Neural cell (in vitro differentiated cells): ENCODE data around the gene RNF181.
"Not testable (repeated sequence)": the region's sequence is repeated elsewhere in the genome, so short reads cannot be mapped to it uniquely, and the experiment has no call there.

Source experiments
- CTCF ChIP-seq: fragments of 450-650 bp; IDR thresholded peaks from 2 replicates; pipeline ENCODE4 v1.5.1; 2014; ENCODE audit warnings: antibody characterized with exemption, mild to moderate bottlenecking, moderate library complexity; ENCODE audit not compliant: poor library complexity, severe bottlenecking
- EP300 ChIP-seq: fragments of 450-650 bp; conservative IDR thresholded peaks from 2 replicates; pipeline ENCODE4 v1.6.1; 2014; ENCODE audit warnings: antibody characterized with exemption, mild to moderate bottlenecking, moderate library complexity; ENCODE audit not compliant: poor library complexity, severe bottlenecking
- EZH2 ChIP-seq: fragments of 200-600, 300-800 bp; shearing (Covaris generic), sonication (generic); IDR thresholded peaks from 2 replicates; pipeline ENCODE4 v1.6.1; 2014; ENCODE audit warnings: antibody characterized with exemption, low read length, borderline replicate concordance, mild to moderate bottlenecking; ENCODE audit not compliant: insufficient read depth, poor library complexity, severe bottlenecking
- MXI1 ChIP-seq: fragments of 450-650 bp; conservative IDR thresholded peaks from 2 replicates; pipeline ENCODE4 v1.6.1; 2014; ENCODE audit warnings: antibody characterized with exemption, mild to moderate bottlenecking; ENCODE audit not compliant: poor library complexity, severe bottlenecking
- POLR2AphosphoS5 ChIP-seq: IDR thresholded peaks from 2 replicates; pipeline ENCODE4 v1.6.1; 2012
- RAD21 ChIP-seq: fragments of 450-650 bp; conservative IDR thresholded peaks from 2 replicates; pipeline ENCODE4 v1.6.1; 2014; ENCODE audit warnings: antibody characterized with exemption, mild to moderate bottlenecking, moderate library complexity
- REST ChIP-seq: IDR thresholded peaks from 2 replicates; pipeline ENCODE4 v1.6.1; 2012; ENCODE audit warnings: borderline replicate concordance
- SMC3 ChIP-seq: fragments of 450-650 bp; conservative IDR thresholded peaks from 2 replicates; pipeline ENCODE4 v1.6.1; 2014; ENCODE audit warnings: antibody characterized with exemption, mild to moderate bottlenecking, moderate library complexity; ENCODE audit not compliant: poor library complexity
- TAF1 ChIP-seq: IDR thresholded peaks from 2 replicates; pipeline ENCODE4 v1.6.1; 2012; ENCODE audit warnings: low read depth

GRCh38 chr2:85592299-85592698 is 3.2 kb upstream of the RNF181 start:
- TF ChIP-seq CTCF, EZH2, TAF1, EP300, SMC3, POLR2AphosphoS5, REST, RAD21, MXI1: not testable (repeated sequence)
